Hepatocyte (in vitro differentiated cells): Measurements from ENCODE around the gene HOXA11. TPM values are rescaled to one million over a fixed set of nuclear protein-coding genes. Genes with fewer than 3 reads are reported as not detected.
A peak's percentile ranks its signal among the peaks of the same experiment; 100 is the strongest.

Experiments
- DNase-seq: peaks from one replicate; pipeline ENCODE4 v3.0.0-alpha.2; 2016; ENCODE audit warnings: low spot score
- H2AFZ ChIP-seq: fragments of 200-600 bp; sonication (generic); 2 replicates; pipeline ENCODE4 v1.6.0; 2016; ENCODE audit warnings: antibody characterized with exemption, mild to moderate bottlenecking
- H3K27ac ChIP-seq: fragments of 200-600 bp; sonication (generic); 2 replicates; pipeline ENCODE4 v1.5.1; 2016; ENCODE audit warnings: mild to moderate bottlenecking
- H3K27me3 ChIP-seq: fragments of 200-600 bp; sonication (generic); 2 replicates; pipeline ENCODE4 v1.6.1; 2016
- H3K36me3 ChIP-seq: fragments of 200-600 bp; sonication (generic); replicated peaks from 2 replicates; pipeline ENCODE4 v1.5.1; 2016; ENCODE audit warnings: low read depth; ENCODE audit not compliant: insufficient read depth
- H3K4me1 ChIP-seq: fragments of 200-600 bp; sonication (generic); 2 replicates; pipeline ENCODE4 v1.5.1; 2016; ENCODE audit warnings: mild to moderate bottlenecking, moderate library complexity; ENCODE audit not compliant: insufficient read depth
- H3K4me2 ChIP-seq: fragments of 200-600 bp; sonication (generic); 2 replicates; pipeline ENCODE4 v1.6.0; 2016
- H3K4me3 ChIP-seq: fragments of 200-600 bp; sonication (generic); 2 replicates; pipeline ENCODE4 v1.5.1; 2016; ENCODE audit warnings: mild to moderate bottlenecking
- H3K79me2 ChIP-seq: fragments of 200-600 bp; sonication (generic); 2 replicates; pipeline ENCODE4 v1.6.0; 2017; ENCODE audit warnings: mild to moderate bottlenecking
- H3K9me2 ChIP-seq: fragments of 200-600 bp; sonication (generic); replicated peaks from 2 replicates; pipeline ENCODE4 v1.6.0; 2017; ENCODE audit warnings: mild to moderate bottlenecking; ENCODE audit not compliant: insufficient read depth
- H3K9me3 ChIP-seq: fragments of 200-600 bp; sonication (generic); 2 replicates; pipeline ENCODE4 v1.5.1; 2016; ENCODE audit warnings: low read depth, mild to moderate bottlenecking
- H4K20me1 ChIP-seq: fragments of 200-600 bp; sonication (generic); 2 replicates; pipeline ENCODE4 v1.6.0; 2016; ENCODE audit warnings: mild to moderate bottlenecking; ENCODE audit not compliant: insufficient read depth, poor library complexity, severe bottlenecking
- EZH2 ChIP-seq: fragments of 200-600 bp; sonication (generic); IDR thresholded peaks from 2 replicates; pipeline ENCODE4 v1.6.1; 2016; ENCODE audit warnings: antibody characterized with exemption, mild to moderate bottlenecking, borderline replicate concordance
- EZH2phosphoT487 ChIP-seq: fragments of 200-600 bp; sonication (generic); IDR thresholded peaks from one replicate; pipeline ENCODE4 v1.6.1; 2018; ENCODE audit warnings: antibody characterized with exemption, mild to moderate bottlenecking, low read depth, moderate library complexity; ENCODE audit not compliant: unreplicated experiment, severe bottlenecking
- WGBS: methylation state at CpG from one replicate; pipeline ENCODE4 v1.1.6; 2016; ENCODE audit warnings: low lambda C conversion rate; ENCODE audit errors: missing lambda C conversion rate; 5-methylcytosine and 5-hydroxymethylcytosine counted together
- polyA plus RNA-seq: library from polyadenylated mRNA; unstranded; fragments of >200 nt; fragmentation: Nextera tagmentation; extraction: Ambion mirVana; gene quantifications from 2 replicates; pipeline ENCODE4 v1.2.1, GENCODE V29; 2016
- total RNA-seq: library from RNA; depleted of rRNA; stranded (reverse); fragments of >200 nt; gene quantifications from 2 replicates; pipeline ENCODE4 v1.2.3, GENCODE V29; 2014
- TF ChIP-seq, protein P1 (sequence below): fragments of 200-600 bp; sonication (generic); IDR thresholded peaks from 2 replicates; pipeline ENCODE4 v1.5.1; 2016; ENCODE audit warnings: antibody characterized with exemption, mild to moderate bottlenecking; ENCODE audit not compliant: poor library complexity

HOXA11 gene
- total and polyA plus RNA-seq, 2 experiments from 2014 or later = 6.4 to 7.6 TPM

DNA sequence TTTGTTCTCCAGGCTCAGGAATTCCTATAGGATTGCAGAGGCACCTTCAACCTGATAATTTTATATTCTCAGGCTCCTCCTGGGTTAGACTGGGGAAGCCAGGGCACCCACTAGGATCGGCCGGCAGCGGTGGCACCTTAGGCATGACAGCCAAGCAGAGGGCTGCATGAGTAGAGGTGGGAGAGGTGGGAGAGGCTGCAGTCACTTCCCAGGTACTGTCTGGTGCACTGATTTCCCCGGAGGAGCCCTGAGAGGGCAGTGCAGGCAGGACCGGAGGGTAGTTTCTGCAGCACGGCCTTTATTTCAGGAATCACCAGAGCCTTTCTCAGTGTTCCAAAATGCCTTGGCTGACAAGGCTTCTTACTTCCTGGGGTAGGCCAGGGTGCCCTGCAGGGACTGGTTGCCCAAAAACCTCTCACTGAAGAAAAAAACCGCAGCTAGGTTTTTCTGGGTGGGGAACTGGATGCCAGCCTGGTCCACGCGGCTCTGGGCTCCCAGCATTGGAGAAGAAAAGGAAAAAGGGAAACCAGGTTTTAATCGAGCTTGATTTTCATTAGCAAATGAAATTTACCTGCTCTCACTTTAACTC, 18.4 kb upstream of the HOXA11 start:
- Histone ChIP-seq H3K4me1 (peaks cover 4% of the 10 kb centered on the region), H4K20me1 (peaks cover 9% of the 10 kb centered on the region), H3K27me3 (peaks cover 89% of the 10 kb centered on the region), H3K79me2 (peaks cover 65% of the 10 kb centered on the region), H3K4me3 (peak overlapping the region; percentile 25), H2AFZ (no peak overlapping the region), H3K36me3 (no peaks in the 10 kb centered on the region), H3K9me2 (no peaks in the 10 kb centered on the region), H3K27ac (peak overlapping the region; percentile 82), H3K9me3 (no peaks in the 10 kb centered on the region), H3K4me2 (peak overlapping the region; percentile 90)
- DNase-seq = no peak
- WGBS = 33% methylated on average over 10 of the region's 10 CpGs
- TF ChIP-seq, protein P1, sequence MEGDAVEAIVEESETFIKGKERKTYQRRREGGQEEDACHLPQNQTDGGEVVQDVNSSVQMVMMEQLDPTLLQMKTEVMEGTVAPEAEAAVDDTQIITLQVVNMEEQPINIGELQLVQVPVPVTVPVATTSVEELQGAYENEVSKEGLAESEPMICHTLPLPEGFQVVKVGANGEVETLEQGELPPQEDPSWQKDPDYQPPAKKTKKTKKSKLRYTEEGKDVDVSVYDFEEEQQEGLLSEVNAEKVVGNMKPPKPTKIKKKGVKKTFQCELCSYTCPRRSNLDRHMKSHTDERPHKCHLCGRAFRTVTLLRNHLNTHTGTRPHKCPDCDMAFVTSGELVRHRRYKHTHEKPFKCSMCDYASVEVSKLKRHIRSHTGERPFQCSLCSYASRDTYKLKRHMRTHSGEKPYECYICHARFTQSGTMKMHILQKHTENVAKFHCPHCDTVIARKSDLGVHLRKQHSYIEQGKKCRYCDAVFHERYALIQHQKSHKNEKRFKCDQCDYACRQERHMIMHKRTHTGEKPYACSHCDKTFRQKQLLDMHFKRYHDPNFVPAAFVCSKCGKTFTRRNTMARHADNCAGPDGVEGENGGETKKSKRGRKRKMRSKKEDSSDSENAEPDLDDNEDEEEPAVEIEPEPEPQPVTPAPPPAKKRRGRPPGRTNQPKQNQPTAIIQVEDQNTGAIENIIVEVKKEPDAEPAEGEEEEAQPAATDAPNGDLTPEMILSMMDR = no peak
- TF ChIP-seq EZH2 (no peak), EZH2phosphoT487 (no peak)

DNA sequence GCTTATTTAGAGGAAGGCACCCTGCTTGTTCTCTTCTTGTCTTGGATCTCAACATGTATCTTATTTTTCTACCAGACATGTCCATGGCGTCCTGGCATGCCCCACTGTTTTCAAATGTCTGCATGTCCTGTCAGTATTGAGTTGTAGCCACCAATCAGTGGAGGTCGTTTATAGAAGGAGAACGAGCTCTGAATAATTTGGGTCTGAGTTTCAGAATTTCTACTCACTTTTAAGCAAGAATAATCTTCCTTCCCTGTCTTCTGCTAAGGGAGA, 17.8 kb upstream of the HOXA11 start:
- Histone ChIP-seq H3K4me1 (peaks cover 4% of the 10 kb centered on the region), H3K9me2 (no peaks in the 10 kb centered on the region), H4K20me1 (peaks cover 11% of the 10 kb centered on the region), H3K4me3 (peak overlapping the region; percentile 25), H3K4me2 (peak overlapping the region; percentile 90), H3K36me3 (no peaks in the 10 kb centered on the region), H3K27ac (peak overlapping the region; percentile 82), H3K79me2 (peaks cover 72% of the 10 kb centered on the region), H3K27me3 (peaks cover 91% of the 10 kb centered on the region), H3K9me3 (no peaks in the 10 kb centered on the region), H2AFZ (no peak overlapping the region)
- TF ChIP-seq EZH2phosphoT487 (no peak), EZH2 (no peak)
- TF ChIP-seq, protein P1 = no peak
- WGBS = 13% methylated on average over 3 of the region's 3 CpGs
- no peak for DNase-seq

DNA sequence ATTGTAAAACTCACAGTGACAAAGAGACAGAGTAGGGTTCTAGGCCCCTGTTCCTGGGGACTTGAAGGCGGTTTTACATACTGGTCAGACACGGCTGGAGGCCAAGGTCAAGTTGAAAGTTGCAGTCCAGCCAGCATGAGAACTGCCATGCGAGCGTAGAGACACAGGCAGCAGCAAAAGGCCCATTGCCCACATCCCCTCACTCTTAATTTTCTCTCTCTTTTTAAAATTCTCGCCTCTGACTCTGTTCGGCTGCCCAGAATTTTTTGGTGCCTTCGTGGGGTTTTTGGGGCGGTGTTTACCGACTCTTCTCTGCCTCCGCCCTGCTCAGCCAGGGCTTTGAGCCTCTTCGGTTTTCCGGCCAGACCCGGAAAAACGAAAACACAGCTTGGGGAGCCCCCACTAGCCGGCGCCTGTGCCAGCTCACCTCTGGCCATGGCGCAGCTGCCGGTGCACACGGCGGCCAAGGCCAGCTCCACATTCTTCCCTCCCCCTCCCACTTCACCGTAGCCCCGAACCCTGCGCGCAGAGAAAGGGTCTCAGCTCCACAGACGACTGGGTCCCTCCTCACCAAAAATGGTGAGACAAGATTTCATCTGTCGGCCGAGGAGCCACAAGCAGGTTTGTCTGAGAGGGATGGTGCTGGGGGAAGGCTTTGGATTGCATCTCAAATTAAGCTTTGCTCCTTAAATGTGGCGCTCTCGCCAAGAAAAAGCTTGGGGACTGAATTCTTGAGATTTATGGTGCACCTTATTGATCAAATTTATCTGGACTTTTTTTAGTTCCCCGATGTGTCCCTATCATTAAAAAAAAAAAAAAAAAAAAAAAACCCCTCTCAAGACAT, 17.2 kb upstream of the HOXA11 start:
- H4K20me1 ChIP-seq = peaks cover 12% of the 10 kb centered on the region
- H3K4me1 ChIP-seq = peaks cover 4% of the 10 kb centered on the region
- no peaks in the 10 kb centered on the region for H3K36me3 ChIP-seq
- peak overlapping the region; percentile 90 for H3K4me2 ChIP-seq
- no peak overlapping the region for H2AFZ ChIP-seq
- peaks cover 78% of the 10 kb centered on the region for H3K79me2 ChIP-seq
- DNase-seq = no peak
- 18% methylated on average over 28 of the region's 30 CpGs for WGBS
- H3K9me2 ChIP-seq = no peaks in the 10 kb centered on the region
- H3K9me3 ChIP-seq = no peaks in the 10 kb centered on the region
- peak overlapping the region; percentile 82 for H3K27ac ChIP-seq
- TF ChIP-seq EZH2 = peak; percentile 30
- TF ChIP-seq EZH2phosphoT487 = no peak
- peak overlapping the region; percentile 57 for H3K4me3 ChIP-seq
- H3K27me3 ChIP-seq = peaks cover 91% of the 10 kb centered on the region

DNA sequence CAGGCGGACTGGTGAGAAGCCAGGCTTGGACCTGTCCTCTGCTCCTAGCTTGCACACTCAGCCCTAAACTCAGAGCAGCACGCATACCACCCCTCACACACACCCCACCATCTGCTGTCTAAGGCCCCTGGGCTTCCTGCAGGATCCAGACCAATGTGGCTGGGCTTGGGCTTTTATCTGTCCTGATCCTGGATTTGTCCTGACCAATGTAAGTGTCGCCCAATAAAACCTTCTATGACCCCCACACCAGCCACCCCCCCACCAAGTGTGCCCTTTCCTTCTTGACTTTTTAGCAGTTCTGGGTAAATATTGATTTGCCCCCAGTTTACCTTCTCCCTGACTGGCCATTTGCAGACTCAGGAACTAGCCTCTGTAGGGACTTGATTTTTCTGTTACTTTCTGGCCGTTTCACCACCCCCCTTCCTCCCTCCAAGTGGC, 16.6 kb upstream of the HOXA11 start:
- Histone ChIP-seq H3K9me3 (no peaks in the 10 kb centered on the region), H3K36me3 (no peaks in the 10 kb centered on the region), H4K20me1 (peaks cover 19% of the 10 kb centered on the region), H3K4me2 (peak overlapping the region; percentile 90), H2AFZ (no peak overlapping the region), H3K79me2 (peaks cover 81% of the 10 kb centered on the region), H3K9me2 (no peaks in the 10 kb centered on the region), H3K4me1 (peaks cover 4% of the 10 kb centered on the region), H3K27me3 (peaks cover 89% of the 10 kb centered on the region), H3K27ac (peak overlapping the region; percentile 82), H3K4me3 (peak overlapping the region; percentile 57)
- 16% methylated on average over 4 of the region's 4 CpGs for WGBS
- DNase-seq = no peak
- TF ChIP-seq EZH2 = no peak
- TF ChIP-seq, protein P1 = no peak
- TF ChIP-seq EZH2phosphoT487 = no peak
